Activated B cell treated with CpG ODN at 0.5 μM for 24 hours (primary cell): ENCODE results near the gene AGAP1. TPM values are rescaled to one million over a fixed set of nuclear protein-coding genes. Genes with fewer than 3 reads are reported as not detected.

Source experiments
- ATAC-seq: fragments of 200-7000 bp; cut with Tn5 transposase; one replicate; pipeline ENCODE4 v1.10.0; 2021; ENCODE audit warnings: low read depth, mild to moderate bottlenecking, moderate library complexity
- CTCF ChIA-PET: fragments of 350-600 bp; sonication (Branson Sonifier 250); formaldehyde crosslinking; loops from one replicate; lab custom pipeline; 2021; ENCODE audit warnings: antibody characterized with exemption; lab: Charles Lee
- POLR2A ChIA-PET: fragments of 350-600 bp; sonication (Branson Sonifier 250); formaldehyde crosslinking; loops from one replicate; lab custom pipeline; 2021; ENCODE audit warnings: antibody characterized with exemption; lab: Charles Lee
- DNase-seq: peaks from one replicate; pipeline ENCODE4 v3.0.0; 2022
- H3K27ac Mint-ChIP-seq: one replicate; pipeline ENCODE4 v1.8.0; 2020; ENCODE audit warnings: mixed read lengths
- H3K27me3 Mint-ChIP-seq: one replicate; pipeline ENCODE4 v1.8.0; 2021; ENCODE audit warnings: mixed read lengths
- H3K36me3 Mint-ChIP-seq: one replicate; pipeline ENCODE4 v1.8.0; 2021; ENCODE audit warnings: low read depth, mixed read lengths
- H3K4me1 Mint-ChIP-seq: one replicate; pipeline ENCODE4 v1.8.0; 2021; ENCODE audit warnings: mixed read lengths
- H3K4me3 Mint-ChIP-seq: one replicate; pipeline ENCODE4 v1.8.0; 2020; ENCODE audit warnings: mild to moderate bottlenecking, mixed read lengths
- H3K9me3 Mint-ChIP-seq: one replicate; pipeline ENCODE4 v1.8.0; 2020; ENCODE audit warnings: mixed read lengths
- CTCF ChIP-seq: fragments of 200-600 bp; IDR thresholded peaks from one replicate; pipeline ENCODE4 v1.8.0; 2022; ENCODE audit warnings: antibody characterized with exemption, mild to moderate bottlenecking
- intact Hi-C: fragments of 100-400 bp; cut with micrococcal nuclease; formaldehyde crosslinking; loops from one replicate; pipeline ENCODE4 v1.15.1; 2024
- total RNA-seq: library from RNA; stranded (reverse); gene quantifications from 2 replicates; pipeline ENCODE4 v1.2.3, GENCODE V29; 2022

The AGAP1 gene
- total RNA-seq, 1 donor from 2014 or later, result not detected

GRCh38 chr2:236047176-236047575, 553.3 kb downstream of the AGAP1 start:
- intact Hi-C loops, result no loop called here
- Mint-ChIP-seq H3K27ac (no peak overlapping the region), H3K27me3 (no peaks in the 10 kb centered on the region), H3K9me3 (no peaks in the 10 kb centered on the region), H3K4me1 (no peaks in the 10 kb centered on the region), H3K36me3 (no peaks in the 10 kb centered on the region), H3K4me3 (no peak overlapping the region)
- ChIA-PET CTCF (no interaction called here), POLR2A (no interaction called here)
- DNase-seq (no peak), ATAC-seq (no peak)
- no peak for TF ChIP-seq CTCF

GRCh38 chr2:236047886-236048540, 554.2 kb downstream of the AGAP1 start:
- H3K4me3 Mint-ChIP-seq, result no peak overlapping the region
- DNase-seq (no peak), ATAC-seq (no peak)
- H3K27me3 Mint-ChIP-seq, result no peaks in the 10 kb centered on the region
- no peak overlapping the region for H3K27ac Mint-ChIP-seq
- intact Hi-C loops, result no loop called here
- no peaks in the 10 kb centered on the region for H3K4me1 Mint-ChIP-seq
- POLR2A ChIA-PET, result no interaction called here
- CTCF ChIA-PET, result no interaction called here
- H3K36me3 Mint-ChIP-seq, result no peaks in the 10 kb centered on the region
- H3K9me3 Mint-ChIP-seq, result no peaks in the 10 kb centered on the region
- no peak for TF ChIP-seq CTCF

- no peak overlapping the region for H3K27ac Mint-ChIP-seq
- POLR2A ChIA-PET, result no interaction called here
- TF ChIP-seq CTCF, result no peak
- H3K36me3 Mint-ChIP-seq, result no peaks in the 10 kb centered on the region
- no peaks in the 10 kb centered on the region for H3K9me3 Mint-ChIP-seq
- H3K27me3 Mint-ChIP-seq, result peaks cover 1% of the 10 kb centered on the region
- ATAC-seq, result no peak
- DNase-seq, result no peak
- no peak overlapping the region for H3K4me3 Mint-ChIP-seq
- CTCF ChIA-PET, result no interaction called here
- intact Hi-C loops, result no loop called here
- no peaks in the 10 kb centered on the region for H3K4me1 Mint-ChIP-seq
Observed at GRCh38 chr2:236049981-236050380, 556.1 kb downstream of the AGAP1 start.

- POLR2A ChIA-PET, result no interaction called here
- H3K4me3 Mint-ChIP-seq, result no peak overlapping the region
- no peak overlapping the region for H3K27ac Mint-ChIP-seq
Observed at GRCh38 chr2:236051351-236051750, 557.5 kb downstream of the AGAP1 start.

GRCh38 chr2:236051806-236052205, 558.0 kb downstream of the AGAP1 start:
- intact Hi-C loops, result no loop called here
- ATAC-seq, result no peak
- TF ChIP-seq CTCF, result no peak
- CTCF ChIA-PET, result no interaction called here
- Mint-ChIP-seq H3K9me3 (no peaks in the 10 kb centered on the region), H3K27me3 (peaks cover 5% of the 10 kb centered on the region), H3K4me1 (no peaks in the 10 kb centered on the region), H3K36me3 (no peaks in the 10 kb centered on the region), H3K4me3 (no peak overlapping the region), H3K27ac (no peak overlapping the region)
- no peak for DNase-seq
- POLR2A ChIA-PET, result no interaction called here

More at GRCh38 chr2:236051351-236051750, 557.5 kb downstream of the AGAP1 start:
- DNase-seq (no peak), ATAC-seq (no peak)
- no peak for TF ChIP-seq CTCF
- Mint-ChIP-seq H3K9me3 (no peaks in the 10 kb centered on the region), H3K4me1 (no peaks in the 10 kb centered on the region), H3K36me3 (no peaks in the 10 kb centered on the region), H3K27me3 (peaks cover 4% of the 10 kb centered on the region)
- CTCF ChIA-PET, result no interaction called here
- intact Hi-C loops, result no loop called here
